Astrocyte (in vitro differentiated cells and primary cell): ENCODE results near the gene SEMA6B. TPM values are rescaled to one million over a fixed set of nuclear protein-coding genes. Genes with fewer than 3 reads are reported as not detected.

Source experiments
- DNase-seq: peaks from one replicate; pipeline ENCODE4 v3.0.0-alpha.2; 2010; ENCODE audit warnings: low read depth
- FAIRE-seq: peaks from 2 replicates; lab custom pipeline; 2011; peaks lifted over from hg19 to GRCh38; lab: Jason Lieb, UNC
- H2AFZ ChIP-seq: 2 replicates; pipeline ENCODE4 v1.6.0; 2012; ENCODE audit warnings: low read depth, low read length, inconsistent platforms
- H3K27ac ChIP-seq: 2 replicates; pipeline ENCODE4 v1.5.1; 2011; ENCODE audit warnings: low read depth, low read length, inconsistent platforms
- H3K27me3 ChIP-seq: 2 replicates; pipeline ENCODE4 v1.6.0; 2011; ENCODE audit warnings: low read length, inconsistent platforms; ENCODE audit not compliant: insufficient read depth
- H3K36me3 ChIP-seq: 2 replicates; pipeline ENCODE4 v1.5.1; 2011; ENCODE audit warnings: low read length, inconsistent platforms; ENCODE audit not compliant: insufficient read depth
- H3K4me1 ChIP-seq: 2 replicates; pipeline ENCODE4 v1.5.1; 2011; ENCODE audit warnings: low read length, inconsistent platforms; ENCODE audit not compliant: insufficient read depth
- H3K4me2 ChIP-seq: 2 replicates; pipeline ENCODE4 v1.6.0; 2012; ENCODE audit warnings: low read length, inconsistent platforms
- H3K4me3 ChIP-seq: 2 replicates; pipeline ENCODE4 v1.5.1; 2011; ENCODE audit warnings: low read depth, mild to moderate bottlenecking, low read length, inconsistent platforms; ENCODE audit not compliant: insufficient read depth
- H3K79me2 ChIP-seq: 2 replicates; pipeline ENCODE4 v1.6.0; 2012; ENCODE audit warnings: mild to moderate bottlenecking, low read length, inconsistent platforms; ENCODE audit not compliant: insufficient read depth
- H3K9ac ChIP-seq: 2 replicates; pipeline ENCODE4 v1.6.0; 2012; ENCODE audit warnings: mild to moderate bottlenecking, low read length, inconsistent platforms
- H3K9me3 ChIP-seq: 2 replicates; pipeline ENCODE4 v1.5.1; 2012; ENCODE audit warnings: low read depth, mild to moderate bottlenecking, low read length, inconsistent platforms; ENCODE audit not compliant: insufficient read depth
- H4K20me1 ChIP-seq: 2 replicates; pipeline ENCODE4 v1.6.0; 2012; ENCODE audit warnings: low read length, inconsistent platforms; ENCODE audit not compliant: insufficient read depth
- H3K27ac Mint-ChIP-seq: one replicate; pipeline ENCODE4 v1.8.0; 2021; ENCODE audit warnings: mild to moderate bottlenecking, mixed read lengths; ENCODE audit not compliant: unreplicated experiment
- H3K27me3 Mint-ChIP-seq: one replicate; pipeline ENCODE4 v1.8.0; 2021; ENCODE audit warnings: low read depth, mixed read lengths; ENCODE audit not compliant: unreplicated experiment
- H3K36me3 Mint-ChIP-seq: one replicate; pipeline ENCODE4 v1.8.0; 2021; ENCODE audit warnings: low read depth, mixed read lengths; ENCODE audit not compliant: unreplicated experiment
- H3K4me1 Mint-ChIP-seq: one replicate; pipeline ENCODE4 v1.8.0; 2021; ENCODE audit warnings: low read depth, mixed read lengths; ENCODE audit not compliant: unreplicated experiment
- H3K4me3 Mint-ChIP-seq: one replicate; pipeline ENCODE4 v1.8.0; 2021; ENCODE audit warnings: mild to moderate bottlenecking, moderate library complexity, mixed read lengths; ENCODE audit not compliant: unreplicated experiment
- H3K9me3 Mint-ChIP-seq: one replicate; pipeline ENCODE4 v1.8.0; 2021; ENCODE audit warnings: mild to moderate bottlenecking, mixed read lengths; ENCODE audit not compliant: unreplicated experiment
- EZH2 ChIP-seq: IDR thresholded peaks from 2 replicates; pipeline ENCODE4 v1.6.1; 2012; ENCODE audit warnings: mild to moderate bottlenecking, low read length, inconsistent platforms; ENCODE audit not compliant: insufficient read depth
- total RNA-seq: library from RNA; stranded (reverse); gene quantifications from 2 replicates; pipeline ENCODE4 v1.2.1, GENCODE V29; 2021
- TF ChIP-seq, protein P1 (sequence below): IDR thresholded peaks from 2 replicates; pipeline ENCODE4 v1.5.1; 2011; ENCODE audit warnings: low read depth, mild to moderate bottlenecking, inconsistent platforms, low read length, moderate library complexity; ENCODE audit not compliant: insufficient read depth

Gene SEMA6B
- total RNA-seq, 1 donor from 2014 or later: 14.3 TPM

GRCh38 chr19:4570916-4571304 lies 11.4 kb upstream of the SEMA6B start:
- peaks cover 2% of the 10 kb centered on the region for H3K36me3 Mint-ChIP-seq
- peaks cover 4% of the 10 kb centered on the region for H3K4me1 Mint-ChIP-seq
- Histone ChIP-seq H2AFZ (no peak overlapping the region), H3K27me3 (no peaks in the 10 kb centered on the region), H3K4me2 (no peak overlapping the region), H3K79me2 (no peaks in the 10 kb centered on the region), H3K9ac (no peak overlapping the region), H3K4me1 (peaks cover 11% of the 10 kb centered on the region), H3K36me3 (no peaks in the 10 kb centered on the region), H3K27ac (no peak overlapping the region), H3K4me3 (no peak overlapping the region), H3K9me3 (no peaks in the 10 kb centered on the region), H4K20me1 (no peaks in the 10 kb centered on the region)
- no peak for DNase-seq
- no peak for TF ChIP-seq EZH2
- TF ChIP-seq, protein P1, sequence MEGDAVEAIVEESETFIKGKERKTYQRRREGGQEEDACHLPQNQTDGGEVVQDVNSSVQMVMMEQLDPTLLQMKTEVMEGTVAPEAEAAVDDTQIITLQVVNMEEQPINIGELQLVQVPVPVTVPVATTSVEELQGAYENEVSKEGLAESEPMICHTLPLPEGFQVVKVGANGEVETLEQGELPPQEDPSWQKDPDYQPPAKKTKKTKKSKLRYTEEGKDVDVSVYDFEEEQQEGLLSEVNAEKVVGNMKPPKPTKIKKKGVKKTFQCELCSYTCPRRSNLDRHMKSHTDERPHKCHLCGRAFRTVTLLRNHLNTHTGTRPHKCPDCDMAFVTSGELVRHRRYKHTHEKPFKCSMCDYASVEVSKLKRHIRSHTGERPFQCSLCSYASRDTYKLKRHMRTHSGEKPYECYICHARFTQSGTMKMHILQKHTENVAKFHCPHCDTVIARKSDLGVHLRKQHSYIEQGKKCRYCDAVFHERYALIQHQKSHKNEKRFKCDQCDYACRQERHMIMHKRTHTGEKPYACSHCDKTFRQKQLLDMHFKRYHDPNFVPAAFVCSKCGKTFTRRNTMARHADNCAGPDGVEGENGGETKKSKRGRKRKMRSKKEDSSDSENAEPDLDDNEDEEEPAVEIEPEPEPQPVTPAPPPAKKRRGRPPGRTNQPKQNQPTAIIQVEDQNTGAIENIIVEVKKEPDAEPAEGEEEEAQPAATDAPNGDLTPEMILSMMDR: no peak
- H3K4me3 Mint-ChIP-seq: peak overlapping the region; percentile 45
- no peak overlapping the region for H3K27ac Mint-ChIP-seq
- no peaks in the 10 kb centered on the region for H3K9me3 Mint-ChIP-seq
- FAIRE-seq: no peak
- no peaks in the 10 kb centered on the region for H3K27me3 Mint-ChIP-seq

GRCh38 chr19:4570402-4570801 lies 10.9 kb upstream of the SEMA6B start:
- Mint-ChIP-seq H3K27me3 (no peaks in the 10 kb centered on the region), H3K27ac (no peak overlapping the region), H3K36me3 (peaks cover 2% of the 10 kb centered on the region), H3K4me3 (no peak overlapping the region), H3K9me3 (no peaks in the 10 kb centered on the region), H3K4me1 (peaks cover 2% of the 10 kb centered on the region)
- Histone ChIP-seq H3K9ac (no peak overlapping the region), H3K9me3 (no peaks in the 10 kb centered on the region), H3K27ac (no peak overlapping the region), H3K4me1 (peaks cover 6% of the 10 kb centered on the region), H3K4me3 (no peak overlapping the region), H3K79me2 (no peaks in the 10 kb centered on the region), H3K27me3 (no peaks in the 10 kb centered on the region), H2AFZ (no peak overlapping the region), H3K36me3 (no peaks in the 10 kb centered on the region), H4K20me1 (no peaks in the 10 kb centered on the region), H3K4me2 (no peak overlapping the region)
- DNase-seq: no peak
- TF ChIP-seq EZH2: no peak
- TF ChIP-seq, protein P1: no peak
- FAIRE-seq: no peak

DNA sequence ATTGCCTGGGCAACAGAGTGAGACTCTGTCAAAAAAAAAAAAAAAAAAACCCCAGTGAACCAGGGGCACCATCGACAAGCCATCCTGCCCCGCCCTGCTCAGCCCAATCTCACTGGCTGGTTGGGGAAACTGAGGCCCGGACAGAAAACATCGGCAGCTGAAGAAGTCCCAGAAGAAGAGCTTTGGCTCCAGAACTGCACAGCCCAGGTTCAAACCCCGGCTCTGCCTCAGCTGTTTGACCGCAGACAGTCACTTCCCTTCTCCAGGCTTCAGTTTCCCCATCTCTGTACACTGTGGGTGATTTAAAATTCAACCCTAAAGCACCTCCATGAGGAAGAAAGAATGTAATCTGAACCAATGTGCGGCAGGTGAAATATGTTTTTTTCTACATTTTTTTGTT lies 9.4 kb upstream of the SEMA6B start:
- H4K20me1 ChIP-seq: no peaks in the 10 kb centered on the region
- TF ChIP-seq, protein P1: no peak
- no peak for TF ChIP-seq EZH2
- no peak overlapping the region for H2AFZ ChIP-seq
- no peak for FAIRE-seq
- no peak overlapping the region for H3K9ac ChIP-seq
- Mint-ChIP-seq H3K9me3 (no peaks in the 10 kb centered on the region), H3K36me3 (peaks cover 2% of the 10 kb centered on the region), H3K27me3 (no peaks in the 10 kb centered on the region), H3K27ac (no peak overlapping the region), H3K4me1 (no peaks in the 10 kb centered on the region), H3K4me3 (no peak overlapping the region)
- H3K27me3 ChIP-seq: no peaks in the 10 kb centered on the region
- no peak overlapping the region for H3K4me3 ChIP-seq
- H3K4me1 ChIP-seq: no peaks in the 10 kb centered on the region
- no peaks in the 10 kb centered on the region for H3K9me3 ChIP-seq
- no peak overlapping the region for H3K27ac ChIP-seq
- no peaks in the 10 kb centered on the region for H3K79me2 ChIP-seq
- no peaks in the 10 kb centered on the region for H3K36me3 ChIP-seq
- H3K4me2 ChIP-seq: no peak overlapping the region
- no peak for DNase-seq
